ENCODE results near the gene GNPNAT1.

DNA sequence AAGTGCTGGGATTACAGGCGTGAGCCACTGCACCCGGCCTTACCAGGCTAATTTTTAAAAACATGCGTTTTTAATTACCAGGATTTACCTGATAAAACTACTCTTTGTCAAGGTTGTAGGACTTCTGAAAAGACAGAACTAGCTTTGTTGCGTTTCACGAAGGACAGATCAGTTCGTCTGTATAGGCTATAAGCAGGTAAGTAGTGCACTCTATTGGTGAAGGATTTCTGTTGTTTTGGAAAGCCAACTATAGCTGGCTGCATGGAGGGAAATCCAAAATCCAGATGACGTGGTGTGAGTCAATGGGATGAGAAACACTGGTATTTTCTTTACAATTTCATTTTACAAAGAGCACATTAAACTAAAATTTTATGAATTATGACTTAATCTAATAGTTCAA lies 14.6 kb downstream of the GNPNAT1 start:
- TF ChIP-seq, protein P1, sequence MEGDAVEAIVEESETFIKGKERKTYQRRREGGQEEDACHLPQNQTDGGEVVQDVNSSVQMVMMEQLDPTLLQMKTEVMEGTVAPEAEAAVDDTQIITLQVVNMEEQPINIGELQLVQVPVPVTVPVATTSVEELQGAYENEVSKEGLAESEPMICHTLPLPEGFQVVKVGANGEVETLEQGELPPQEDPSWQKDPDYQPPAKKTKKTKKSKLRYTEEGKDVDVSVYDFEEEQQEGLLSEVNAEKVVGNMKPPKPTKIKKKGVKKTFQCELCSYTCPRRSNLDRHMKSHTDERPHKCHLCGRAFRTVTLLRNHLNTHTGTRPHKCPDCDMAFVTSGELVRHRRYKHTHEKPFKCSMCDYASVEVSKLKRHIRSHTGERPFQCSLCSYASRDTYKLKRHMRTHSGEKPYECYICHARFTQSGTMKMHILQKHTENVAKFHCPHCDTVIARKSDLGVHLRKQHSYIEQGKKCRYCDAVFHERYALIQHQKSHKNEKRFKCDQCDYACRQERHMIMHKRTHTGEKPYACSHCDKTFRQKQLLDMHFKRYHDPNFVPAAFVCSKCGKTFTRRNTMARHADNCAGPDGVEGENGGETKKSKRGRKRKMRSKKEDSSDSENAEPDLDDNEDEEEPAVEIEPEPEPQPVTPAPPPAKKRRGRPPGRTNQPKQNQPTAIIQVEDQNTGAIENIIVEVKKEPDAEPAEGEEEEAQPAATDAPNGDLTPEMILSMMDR (IDR thresholded peaks at IDR 0.05; ENCODE audit: insufficient read depth, low read depth, low read length) = no peak
- TF ChIP-seq EZH2 (IDR thresholded peaks at IDR 0.05; ENCODE audit: insufficient read depth, low read length) = no peak
